ENCODE measurements around the gene PLCD3. TPM values are rescaled to one million over a fixed set of nuclear protein-coding genes. Genes with fewer than 3 reads are reported as not detected.

PLCD3 gene
- total and polyA plus RNA-seq, 10 of the 15 experiments (the other 5 are each of a cell fraction or from before 2014, with no cell fraction given) = 0.02 to 1.6 (median 0.44) TPM

DNA sequence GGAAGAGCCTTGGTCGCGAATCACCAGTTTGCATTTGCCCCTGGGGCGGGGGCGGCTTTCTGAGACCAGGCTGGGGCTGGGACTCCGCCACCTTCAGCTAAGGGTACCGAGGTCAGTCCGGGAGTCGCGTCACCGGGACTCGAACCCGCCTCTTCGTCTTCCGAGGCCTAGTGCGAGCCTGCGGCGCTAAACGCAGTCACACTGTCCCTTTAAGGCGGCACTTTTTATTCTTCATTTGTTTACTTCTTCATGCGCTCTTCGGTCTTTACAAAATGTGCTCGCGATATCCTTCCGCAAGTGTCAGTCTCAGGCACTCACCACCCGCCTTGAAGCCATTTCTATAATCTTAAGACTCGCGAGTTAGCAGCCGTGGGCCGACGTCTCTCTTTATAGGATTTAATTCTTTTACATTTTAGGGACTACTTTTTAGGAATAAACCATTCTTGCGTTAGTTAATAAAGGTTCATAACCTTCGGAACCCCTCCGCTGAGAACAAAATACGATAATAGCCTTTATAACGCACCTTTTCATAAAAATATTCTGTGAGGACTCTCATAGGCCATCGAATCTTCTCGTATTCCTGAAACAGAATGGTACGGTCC lies 15.4 kb upstream of the PLCD3 start (continued):
- peak in 1 of 2 experiments; percentile 37; a peak in 1 of 4 replicates for TF ChIP-seq EP300 (IDR thresholded peaks at IDR 0.05; ENCODE audit: borderline replicate concordance in 1 of 2, control insufficient read depth in 1 of 2, low read depth in 2 of 2, low read length in 2 of 2)
- TF ChIP-seq POLR2AphosphoS5 (IDR thresholded peaks at IDR 0.05; ENCODE audit: low read length) = peak; percentile 2; the same call in 1 of the 2 replicates
- TF ChIP-seq BHLHE40 (IDR thresholded peaks at IDR 0.05; ENCODE audit: borderline replicate concordance in 1 of 2, low read depth in 2 of 2, low read length in 1 of 2) = peak; percentile 94 to 97
- TF ChIP-seq ZSCAN29 (IDR thresholded peaks at IDR 0.05) = 0 out of 2 replicates have a peak, but pooled peaks have one; percentile 11
- TF ChIP-seq BMI1 (IDR thresholded peaks at IDR 0.05; ENCODE audit: borderline replicate concordance) = peak; percentile 60; the same call in 1 of the 2 replicates
- TF ChIP-seq, protein P1, sequence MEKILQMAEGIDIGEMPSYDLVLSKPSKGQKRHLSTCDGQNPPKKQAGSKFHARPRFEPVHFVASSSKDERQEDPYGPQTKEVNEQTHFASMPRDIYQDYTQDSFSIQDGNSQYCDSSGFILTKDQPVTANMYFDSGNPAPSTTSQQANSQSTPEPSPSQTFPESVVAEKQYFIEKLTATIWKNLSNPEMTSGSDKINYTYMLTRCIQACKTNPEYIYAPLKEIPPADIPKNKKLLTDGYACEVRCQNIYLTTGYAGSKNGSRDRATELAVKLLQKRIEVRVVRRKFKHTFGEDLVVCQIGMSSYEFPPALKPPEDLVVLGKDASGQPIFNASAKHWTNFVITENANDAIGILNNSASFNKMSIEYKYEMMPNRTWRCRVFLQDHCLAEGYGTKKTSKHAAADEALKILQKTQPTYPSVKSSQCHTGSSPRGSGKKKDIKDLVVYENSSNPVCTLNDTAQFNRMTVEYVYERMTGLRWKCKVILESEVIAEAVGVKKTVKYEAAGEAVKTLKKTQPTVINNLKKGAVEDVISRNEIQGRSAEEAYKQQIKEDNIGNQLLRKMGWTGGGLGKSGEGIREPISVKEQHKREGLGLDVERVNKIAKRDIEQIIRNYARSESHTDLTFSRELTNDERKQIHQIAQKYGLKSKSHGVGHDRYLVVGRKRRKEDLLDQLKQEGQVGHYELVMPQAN (conservative IDR thresholded peaks at IDR 0.05) = peak; percentile 74; the same call in 1 of the 2 replicates
- TF ChIP-seq POU2F2 (IDR thresholded peaks at IDR 0.05; ENCODE audit: borderline replicate concordance, low read depth, low read length) = peak; percentile 96
